H1 (cell line): ENCODE data around the gene TMEM108. TPM values are rescaled to one million over a fixed set of nuclear protein-coding genes. Genes with fewer than 3 reads are reported as not detected.

Source experiments
- CTCF ChIA-PET: fragments of 300-600 bp; sonication (Branson Sonifier 250); formaldehyde crosslinking; loops from one replicate; lab custom pipeline; 2021; ENCODE audit not compliant: partially characterized antibody; lab: Charles Lee
- POLR2A ChIA-PET: fragments of 300-600 bp; sonication (Branson Sonifier 250); formaldehyde crosslinking; loops from one replicate; lab custom pipeline; 2021; ENCODE audit warnings: inconsistent platforms; ENCODE audit not compliant: partially characterized antibody; lab: Charles Lee
- DNase-seq, 2 experiments: peaks; one replicate each; pipeline versions ENCODE4 v3.0.0 to v3.0.0-alpha.2; 2010 to 2022; ENCODE audit warnings: low spot score in 2 of 2, low read depth in 1 of 2, mixed read lengths in 1 of 2
- FAIRE-seq: peaks from 2 replicates; lab custom pipeline; 2011; peaks lifted over from hg19 to GRCh38; lab: Jason Lieb, UNC
- H2AFZ ChIP-seq: 2 replicates; pipeline ENCODE4 v1.8.1; 2012; ENCODE audit warnings: low read length, inconsistent platforms
- H2AK5ac ChIP-seq: 2 replicates; pipeline ENCODE4 v1.6.1; 2013; ENCODE audit warnings: low read depth, low read length
- H2BK120ac ChIP-seq: replicated peaks from 2 replicates; pipeline ENCODE3; 2013; ENCODE audit warnings: low read depth, low read length, inconsistent platforms
- H2BK12ac ChIP-seq: 2 replicates; pipeline ENCODE4 v1.6.1; 2013; ENCODE audit warnings: low read depth, low read length
- H2BK15ac ChIP-seq: 2 replicates; pipeline ENCODE4 v1.6.1; 2013; ENCODE audit warnings: low read length
- H2BK20ac ChIP-seq: 2 replicates; pipeline ENCODE4 v1.6.1; 2013; ENCODE audit warnings: low read length
- H2BK5ac ChIP-seq: 2 replicates; pipeline ENCODE4 v1.6.1; 2013; ENCODE audit warnings: low read depth, low read length
- H3K14ac ChIP-seq: 2 replicates; pipeline ENCODE4 v1.6.1; 2013; ENCODE audit warnings: inconsistent platforms; ENCODE audit not compliant: insufficient read length
- H3K18ac ChIP-seq: 2 replicates; pipeline ENCODE4 v1.6.1; 2013; ENCODE audit warnings: low read length; ENCODE audit errors: extremely low read depth
- H3K23ac ChIP-seq: 2 replicates; pipeline ENCODE4 v1.6.1; 2013; ENCODE audit warnings: inconsistent platforms; ENCODE audit not compliant: insufficient read length
- H3K23me2 ChIP-seq: 2 replicates; pipeline ENCODE4 v1.6.1; 2013; ENCODE audit warnings: low read depth, low read length
- H3K27ac ChIP-seq: 2 replicates; pipeline ENCODE4 v1.6.1; 2011; ENCODE audit warnings: low read depth, low read length, inconsistent platforms
- H3K27me3 ChIP-seq, 4 experiments: replicated peaks in 1 of 4; 1 replicate in 1 of 4; 2 replicates in 3 of 4; pipeline versions ENCODE4 v1.6.1 to v1.8.1; 2011 to 2013; ENCODE audit warnings: low read length in 3 of 4, mild to moderate bottlenecking in 3 of 4, inconsistent platforms in 2 of 4, mixed read lengths in 2 of 4, moderate library complexity in 1 of 4; ENCODE audit not compliant: control insufficient read depth in 3 of 4, insufficient read depth in 3 of 4; ENCODE audit errors: extremely low read depth in 1 of 4
- H3K36me3 ChIP-seq, 4 experiments: 2 replicates each; pipeline versions ENCODE4 v1.6.1 to v1.8.1; 2011 to 2013; ENCODE audit warnings: mild to moderate bottlenecking in 4 of 4, low read length in 3 of 4, moderate library complexity in 2 of 4, control low read depth in 1 of 4, inconsistent platforms in 1 of 4; ENCODE audit not compliant: insufficient read depth in 4 of 4, control insufficient read depth in 2 of 4
- H3K4ac ChIP-seq: replicated peaks from 2 replicates; pipeline ENCODE3; 2013; ENCODE audit warnings: low read length, low read depth, mixed read lengths, inconsistent platforms; ENCODE audit not compliant: insufficient read length
- H3K4me1 ChIP-seq, 4 experiments: replicated peaks in 1 of 4; 1 replicate in 1 of 4; 2 replicates in 3 of 4; pipeline versions ENCODE4 v1.6.1 to v1.8.1; 2011 to 2013; ENCODE audit warnings: low read length in 3 of 4, inconsistent platforms in 2 of 4, mixed read lengths in 1 of 4; ENCODE audit not compliant: insufficient read depth in 4 of 4, control insufficient read depth in 3 of 4
- H3K4me2 ChIP-seq, 2 experiments: 2 replicates each; pipeline versions ENCODE4 v1.6.1 to v1.8.1; 2011 to 2013; ENCODE audit warnings: low read depth in 2 of 2, low read length in 2 of 2, control low read depth in 1 of 2, inconsistent platforms in 1 of 2, mild to moderate bottlenecking in 1 of 2; ENCODE audit not compliant: insufficient read depth in 1 of 2
- H3K4me3 ChIP-seq, 4 experiments: fragments of 200-600, 300-600 bp in 1 of 4; sonication (generic), shearing (Covaris generic), sonication (Bioruptor Twin) in 1 of 4; 2 replicates each; pipeline versions ENCODE4 v1.5.1 to v1.8.1; 2011 to 2016; ENCODE audit warnings: low read length in 4 of 4, low read depth in 3 of 4, control low read depth in 2 of 4, inconsistent platforms in 2 of 4, mild to moderate bottlenecking in 2 of 4, mixed read lengths in 1 of 4, moderate library complexity in 1 of 4; ENCODE audit not compliant: insufficient read depth in 2 of 4; ENCODE audit errors: extremely low read depth in 1 of 4
- H3K56ac ChIP-seq: replicated peaks from 2 replicates; pipeline ENCODE3; 2013; ENCODE audit warnings: low read depth, mild to moderate bottlenecking, mixed read lengths, low read length, inconsistent platforms; ENCODE audit not compliant: insufficient read length
- H3K79me1 ChIP-seq: 2 replicates; pipeline ENCODE4 v1.6.1; 2013; ENCODE audit warnings: low read depth, low read length, control low read depth
- H3K79me2 ChIP-seq, 2 experiments: 2 replicates each; pipeline versions ENCODE4 v1.6.1 to v1.8.1; 2012 to 2013; ENCODE audit warnings: low read length in 2 of 2, mild to moderate bottlenecking in 2 of 2, inconsistent platforms in 1 of 2; ENCODE audit not compliant: insufficient read depth in 2 of 2, control insufficient read depth in 1 of 2
- H3K9ac ChIP-seq, 4 experiments: replicated peaks in 1 of 4; 1 replicate in 1 of 4; 2 replicates in 3 of 4; pipeline versions ENCODE4 v1.6.1 to v1.8.1; 2011 to 2013; ENCODE audit warnings: low read depth in 3 of 4, low read length in 3 of 4, control low read depth in 2 of 4, mild to moderate bottlenecking in 2 of 4, moderate library complexity in 2 of 4, inconsistent platforms in 1 of 4; ENCODE audit errors: extremely low read depth in 1 of 4
- H3K9me3 ChIP-seq, 2 experiments: 2 replicates each; pipeline versions ENCODE4 v1.6.1 to v1.8.1; 2012 to 2013; ENCODE audit warnings: mild to moderate bottlenecking in 2 of 2, moderate library complexity in 2 of 2, control low read depth in 1 of 2, inconsistent platforms in 1 of 2, low read depth in 1 of 2, low read length in 1 of 2, mixed read lengths in 1 of 2; ENCODE audit not compliant: insufficient read depth in 2 of 2
- H4K20me1 ChIP-seq, 2 experiments: replicated peaks in 1 of 2; 2 replicates each; pipeline versions ENCODE3 to v1.8.1; 2011 to 2013; ENCODE audit warnings: inconsistent platforms in 2 of 2, low read length in 2 of 2, mild to moderate bottlenecking in 1 of 2; ENCODE audit not compliant: insufficient read depth in 2 of 2, control insufficient read depth in 1 of 2
- H4K5ac ChIP-seq: 2 replicates; pipeline ENCODE4 v1.6.1; 2013; ENCODE audit warnings: low read length, low read depth, mixed read lengths, inconsistent platforms; ENCODE audit not compliant: insufficient read length
- H4K8ac ChIP-seq: 2 replicates; pipeline ENCODE4 v1.8.0; 2013; ENCODE audit warnings: mild to moderate bottlenecking, moderate library complexity, low read length, inconsistent platforms; ENCODE audit not compliant: insufficient read depth; ENCODE audit errors: extremely low read depth
- H4K91ac ChIP-seq: replicated peaks from 2 replicates; pipeline ENCODE3; 2013; ENCODE audit warnings: low read length, mixed read lengths, inconsistent platforms; ENCODE audit not compliant: insufficient read length
- ASH2L ChIP-seq: fragments of 200-600, 300-600 bp; sonication (generic); IDR thresholded peaks from one replicate; pipeline ENCODE4 v1.7.1; 2017; ENCODE audit warnings: low read length
- ATF3 ChIP-seq: IDR thresholded peaks from 2 replicates; pipeline ENCODE4 v1.6.1; 2011; ENCODE audit warnings: low read depth, mild to moderate bottlenecking, low read length; ENCODE audit not compliant: insufficient read depth
- E2F6 ChIP-seq: IDR thresholded peaks from 2 replicates; pipeline ENCODE4 v1.6.1; 2012; ENCODE audit warnings: inconsistent platforms
- KDM4A ChIP-seq: IDR thresholded peaks from one replicate; pipeline ENCODE4 v1.7.1; 2012; ENCODE audit warnings: low read depth, mild to moderate bottlenecking, moderate library complexity, low read length, inconsistent platforms; ENCODE audit not compliant: severe bottlenecking
- NANOG ChIP-seq: IDR thresholded peaks from 2 replicates; pipeline ENCODE4 v1.6.1; 2011; ENCODE audit warnings: low read length, low read depth, mild to moderate bottlenecking, inconsistent platforms; ENCODE audit not compliant: insufficient read depth, poor library complexity, severe bottlenecking
- RAD21 ChIP-seq, 2 experiments: IDR thresholded peaks in 1 of 2; conservative IDR thresholded peaks in 1 of 2; 2 replicates each; pipeline ENCODE4 v1.6.1; 2011; ENCODE audit warnings: low read depth in 2 of 2, low read length in 2 of 2, improper control_type of control experiment in 1 of 2, inconsistent platforms in 1 of 2, mild to moderate bottlenecking in 1 of 2, moderate library complexity in 1 of 2
- RBBP5 ChIP-seq: IDR thresholded peaks from 2 replicates; pipeline ENCODE4 v1.7.1; 2012; ENCODE audit warnings: low read depth, mild to moderate bottlenecking, inconsistent platforms, low read length, moderate library complexity, borderline replicate concordance
- SIX5 ChIP-seq: IDR thresholded peaks from 2 replicates; pipeline ENCODE4 v1.6.1; 2011; ENCODE audit warnings: mild to moderate bottlenecking, low read depth, low read length
- SP4 ChIP-seq: IDR thresholded peaks from 2 replicates; pipeline ENCODE4 v1.6.1; 2012; ENCODE audit warnings: low read length, inconsistent platforms
- USF2 ChIP-seq: IDR thresholded peaks from 2 replicates; pipeline ENCODE4 v1.6.1; 2011; ENCODE audit warnings: low read length, improper control_type of control experiment
- YY1 ChIP-seq: IDR thresholded peaks from 2 replicates; pipeline ENCODE4 v1.6.1; 2011; ENCODE audit warnings: low read depth, mild to moderate bottlenecking, low read length
- ZNF274 ChIP-seq: IDR thresholded peaks from 2 replicates; pipeline ENCODE4 v1.7.0; 2012; ENCODE audit warnings: low read length, borderline replicate concordance; ENCODE audit errors: extremely low read depth
- WGBS, 2 experiments: shearing (Covaris generic) in 1 of 2; methylation state at CpG; one replicate each; pipeline versions ENCODE4 v1.1.6 to v1.1.7; 2013 to 2015; ENCODE audit warnings: low lambda C conversion rate in 2 of 2, mixed read lengths in 2 of 2, inconsistent platforms in 1 of 2, low coverage in 1 of 2, missing lambda C conversion rate in 1 of 2; ENCODE audit not compliant: insufficient replicate concordance in 2 of 2, insufficient coverage in 1 of 2, insufficient read length in 1 of 2; ENCODE audit errors: extremely low coverage in 1 of 2, missing lambda C conversion rate in 1 of 2; 5-methylcytosine and 5-hydroxymethylcytosine counted together
- polyA plus RNA-seq, 7 experiments: library from polyadenylated mRNA; depleted of rRNA in 3 of 7; stranded (reverse) in 5 of 7; unstranded in 2 of 7; fragments of >200 nt in 5 of 7; fragments of 200-250 nt in 2 of 7; gene quantifications; 1 replicate in 5 of 7; 2 replicates in 1 of 7; 4 replicates in 1 of 7; pipeline versions ENCODE4 v1.2.1 to v1.2.3, GENCODE V29; 2011 to 2013; ENCODE audit warnings: missing spikeins in 2 of 7, mixed read lengths in 2 of 7
- total RNA-seq: library from RNA; stranded (reverse); fragmentation: NEBNext Ultra II Directional; extraction: Animal tissue kit (Norgen Biotek cat#: 25700); gene quantifications from 2 replicates; pipeline ENCODE4 v1.2.1, GENCODE V29; 2021

TMEM108 gene
- total and polyA plus RNA-seq, 2 of the 8 experiments (the other 6 are each of a cell fraction or from before 2014, with no cell fraction given) = 14.3 to 16.2 TPM

- CTCF ChIA-PET = interaction anchor here (1.4 kb wide), 1 partner anchor 58 kb away, joined by 3 read pairs; no protein-coding TSS in a partner anchor
- 95% methylated on average over 1 of the region's 1 CpG; no CpG with 5 or more reads in 1 of the 2 experiments for WGBS, 2 experiments
- TF ChIP-seq USF2 (no peak), YY1 (no peak), SIX5 (no peak), KDM4A (no peak), E2F6 (no peak), SP4 (no peak), ASH2L (no peak), RBBP5 (no peak), ZNF274 (no peak), ATF3 (no peak), NANOG (no peak), RAD21 (IDR thresholded peaks at IDR 0.05 in 1 of 2, conservative IDR thresholded peaks at IDR 0.05 in 1 of 2; ENCODE audit: low read depth in 2 of 2, low read length in 2 of 2) (no peak)
Observed at GRCh38 chr3:133138017-133138416, 99.8 kb downstream of the TMEM108 start.

More at GRCh38 chr3:133138017-133138416, 99.8 kb downstream of the TMEM108 start:
- Histone ChIP-seq H2BK120ac (no peak overlapping the region), H3K4me3 (no peak overlapping the region), H3K18ac (no peak overlapping the region), H3K9ac (no peak overlapping the region), H3K56ac (no peak overlapping the region), H3K4me1 (peaks cover 0 to 4% (median 1%) of the 10 kb centered on the region in 4 experiments; a peak in 3 of 7 replicates), H4K8ac (no peak overlapping the region), H3K36me3 (no peaks in the 10 kb centered on the region), H3K4ac (no peak overlapping the region), H2BK15ac (no peak overlapping the region), H2BK5ac (no peak overlapping the region), H4K20me1 (no peaks in the 10 kb centered on the region), H3K27ac (no peak overlapping the region), H3K9me3 (no peaks in the 10 kb centered on the region), H3K23ac (no peak overlapping the region), H2BK12ac (no peak overlapping the region), H4K91ac (no peak overlapping the region), H2BK20ac (no peak overlapping the region), H2AFZ (no peak overlapping the region), H3K79me2 (no peaks in the 10 kb centered on the region), H2AK5ac (no peak overlapping the region), H3K23me2 (no peaks in the 10 kb centered on the region), H4K5ac (no peak overlapping the region), H3K79me1 (no peaks in the 10 kb centered on the region), H3K14ac (no peak overlapping the region), H3K27me3 (no peaks in the 10 kb centered on the region), H3K4me2 (no peak overlapping the region)
- no peak for FAIRE-seq
- POLR2A ChIA-PET = no interaction called here
- no peak for DNase-seq
